Smooth muscle cell (in vitro differentiated cells): Measurements from ENCODE around the gene STON2. TPM values are rescaled to one million over a fixed set of nuclear protein-coding genes. Genes with fewer than 3 reads are reported as not detected.

Experiments
- DNase-seq: peaks from one replicate; lab custom pipeline; 2025; ENCODE audit not compliant: unreplicated experiment; lab: John Stamatoyannopoulos, UW
- H2AFZ ChIP-seq: fragments of 200-600 bp; sonication (generic); 2 replicates; pipeline ENCODE4 v1.6.0; 2016; ENCODE audit warnings: antibody characterized with exemption, low read depth, mild to moderate bottlenecking
- H3F3A ChIP-seq: fragments of 200-600 bp; sonication (generic); 2 replicates; pipeline ENCODE4 v1.6.0; 2017; ENCODE audit warnings: antibody characterized with exemption, low read depth
- H3K27ac ChIP-seq: fragments of 200-600 bp; sonication (generic); 2 replicates; pipeline ENCODE4 v1.5.1; 2016; ENCODE audit warnings: low read depth, mild to moderate bottlenecking
- H3K27me3 ChIP-seq: fragments of 200-600 bp; sonication (generic); 2 replicates; pipeline ENCODE4 v1.6.1; 2016; ENCODE audit warnings: low read depth, mild to moderate bottlenecking
- H3K36me3 ChIP-seq: fragments of 200-600 bp; sonication (generic); 2 replicates; pipeline ENCODE4 v1.5.1; 2016; ENCODE audit warnings: low read depth
- H3K4me1 ChIP-seq: fragments of 200-600 bp; sonication (generic); 2 replicates; pipeline ENCODE4 v1.5.1; 2016; ENCODE audit warnings: low read depth
- H3K4me2 ChIP-seq: fragments of 200-600 bp; sonication (generic); 2 replicates; pipeline ENCODE4 v1.6.0; 2016; ENCODE audit warnings: mild to moderate bottlenecking
- H3K4me3 ChIP-seq: fragments of 200-600 bp; sonication (generic); 2 replicates; pipeline ENCODE4 v1.5.1; 2016; ENCODE audit warnings: mild to moderate bottlenecking
- H3K79me2 ChIP-seq: fragments of 200-600 bp; sonication (generic); 2 replicates; pipeline ENCODE4 v1.6.0; 2016; ENCODE audit warnings: low read depth, mild to moderate bottlenecking
- H3K9ac ChIP-seq: fragments of 200-600 bp; sonication (generic); 2 replicates; pipeline ENCODE4 v1.6.0; 2016; ENCODE audit warnings: low read depth
- H3K9me3 ChIP-seq: fragments of 200-600 bp; sonication (generic); replicated peaks from 2 replicates; pipeline ENCODE4 v1.5.1; 2016; ENCODE audit warnings: low read depth
- H4K20me1 ChIP-seq: fragments of 200-600 bp; sonication (generic); 2 replicates; pipeline ENCODE4 v1.6.0; 2016; ENCODE audit warnings: low read depth
- CTCF ChIP-seq: fragments of 200-600 bp; sonication (generic); IDR thresholded peaks from 2 replicates; pipeline ENCODE4 v1.5.1; 2017; ENCODE audit warnings: borderline replicate concordance, mild to moderate bottlenecking, antibody characterized with exemption; ENCODE audit not compliant: insufficient read depth, poor library complexity, severe bottlenecking
- WGBS: methylation state at CpG from one replicate; pipeline ENCODE4 v1.1.7; 2016; ENCODE audit warnings: low lambda C conversion rate; 5-methylcytosine and 5-hydroxymethylcytosine counted together
- polyA plus RNA-seq: library from polyadenylated mRNA; unstranded; fragments of >200 nt; fragmentation: Nextera tagmentation; extraction: Ambion mirVana; gene quantifications from 2 replicates; pipeline ENCODE4 v1.2.1, GENCODE V29; 2016
- total RNA-seq: library from RNA; depleted of rRNA; stranded (reverse); fragments of >200 nt; gene quantifications from 2 replicates; pipeline ENCODE4 v1.2.3, GENCODE V29; 2014

Gene STON2
- total and polyA plus RNA-seq, 2 experiments from 2014 or later: 1.7 to 43.6 TPM

DNA sequence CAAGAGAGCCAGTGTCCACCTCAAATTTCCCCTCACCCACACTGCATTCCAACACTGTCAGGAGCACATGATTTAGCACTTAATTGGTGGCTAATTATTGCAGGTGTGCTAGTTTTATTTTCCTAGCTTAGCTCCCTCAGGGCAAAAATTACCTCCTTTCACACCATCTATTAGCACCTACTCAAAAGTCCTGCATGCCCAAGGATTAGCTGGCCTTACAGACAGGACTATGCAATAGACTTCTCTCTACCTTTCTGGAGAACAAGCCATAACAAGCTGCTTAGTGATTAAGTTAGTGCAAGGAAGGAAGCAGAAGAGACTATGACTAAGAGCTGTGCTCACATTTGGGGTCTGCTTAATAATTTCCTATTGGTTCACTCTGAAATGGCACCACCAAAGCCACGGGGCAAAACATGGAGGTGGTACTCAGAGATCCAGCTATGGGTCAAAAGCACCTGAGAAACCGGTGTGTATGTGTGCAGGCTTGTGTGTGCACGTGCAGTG is 69.5 kb downstream of the STON2 start:
- H3K27me3 ChIP-seq: no peaks in the 10 kb centered on the region
- H3K9ac ChIP-seq: no peak overlapping the region
- DNase-seq: no peak
- H3K36me3 ChIP-seq: no peaks in the 10 kb centered on the region
- no peak overlapping the region for H3K4me3 ChIP-seq
- H4K20me1 ChIP-seq: no peaks in the 10 kb centered on the region
- H3K4me2 ChIP-seq: peak overlapping the region; percentile 17
- H3K27ac ChIP-seq: peak overlapping the region; percentile 78
- H3K9me3 ChIP-seq: no peaks in the 10 kb centered on the region
- peaks cover 3% of the 10 kb centered on the region for H3F3A ChIP-seq
- H2AFZ ChIP-seq: no peak overlapping the region
- WGBS: 61% methylated on average over 3 of the region's 3 CpGs
- H3K4me1 ChIP-seq: peaks cover 7% of the 10 kb centered on the region
- TF ChIP-seq CTCF: no peak
- H3K79me2 ChIP-seq: no peaks in the 10 kb centered on the region

- H3K9ac ChIP-seq: no peak overlapping the region
- DNase-seq: no peak
- no peaks in the 10 kb centered on the region for H3K36me3 ChIP-seq
- H3K27ac ChIP-seq: peak overlapping the region; percentile 78
- H4K20me1 ChIP-seq: no peaks in the 10 kb centered on the region
- no peak overlapping the region for H3K4me3 ChIP-seq
- TF ChIP-seq CTCF: no peak
- peaks cover 7% of the 10 kb centered on the region for H3K4me1 ChIP-seq
- H2AFZ ChIP-seq: no peak overlapping the region
- H3K9me3 ChIP-seq: no peaks in the 10 kb centered on the region
- no peaks in the 10 kb centered on the region for H3K27me3 ChIP-seq
- H3K79me2 ChIP-seq: no peaks in the 10 kb centered on the region
- 77% methylated on average over 9 of the region's 9 CpGs for WGBS
- no peak overlapping the region for H3K4me2 ChIP-seq
- peaks cover 3% of the 10 kb centered on the region for H3F3A ChIP-seq
Measured at GRCh38 chr14:81329640-81330381, 70.3 kb downstream of the STON2 start.

- Histone ChIP-seq H3K27ac (peak overlapping the region; percentile 12), H3K9ac (no peak overlapping the region), H3K27me3 (no peaks in the 10 kb centered on the region), H3F3A (peaks cover 3% of the 10 kb centered on the region), H3K4me3 (no peak overlapping the region), H3K9me3 (no peaks in the 10 kb centered on the region), H3K4me2 (no peak overlapping the region), H3K4me1 (peaks cover 15% of the 10 kb centered on the region), H2AFZ (no peak overlapping the region), H3K36me3 (no peaks in the 10 kb centered on the region), H3K79me2 (peaks cover 7% of the 10 kb centered on the region), H4K20me1 (no peaks in the 10 kb centered on the region)
- no peak for DNase-seq
- 75% methylated on average over 2 of the region's 2 CpGs for WGBS
- TF ChIP-seq CTCF: no peak
Measured at GRCh38 chr14:81326451-81326850, 73.7 kb downstream of the STON2 start.
